ENCODE results near the gene SRGAP1.

Gene SRGAP1

DNA sequence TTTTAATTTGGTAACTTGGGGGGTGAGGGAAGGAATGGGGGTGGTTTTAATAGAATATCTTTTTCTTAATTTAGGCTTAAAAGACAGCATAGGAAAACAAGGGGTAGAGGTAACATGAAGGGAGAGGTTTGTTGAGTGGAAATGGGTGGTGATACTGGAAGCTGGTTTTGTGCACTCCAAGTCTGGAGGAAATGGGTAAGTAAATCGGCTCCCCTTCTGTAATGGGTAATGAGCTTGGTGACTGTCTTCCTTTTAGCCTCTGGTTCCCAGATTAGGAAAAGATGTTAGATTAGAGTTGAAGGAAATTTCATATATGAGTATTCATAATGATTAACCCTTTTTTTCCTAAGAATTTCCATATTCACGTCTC lies 122.1 kb downstream of the SRGAP1 start:
- no peak for DNase-seq (ENCODE audit: low read depth)

DNA sequence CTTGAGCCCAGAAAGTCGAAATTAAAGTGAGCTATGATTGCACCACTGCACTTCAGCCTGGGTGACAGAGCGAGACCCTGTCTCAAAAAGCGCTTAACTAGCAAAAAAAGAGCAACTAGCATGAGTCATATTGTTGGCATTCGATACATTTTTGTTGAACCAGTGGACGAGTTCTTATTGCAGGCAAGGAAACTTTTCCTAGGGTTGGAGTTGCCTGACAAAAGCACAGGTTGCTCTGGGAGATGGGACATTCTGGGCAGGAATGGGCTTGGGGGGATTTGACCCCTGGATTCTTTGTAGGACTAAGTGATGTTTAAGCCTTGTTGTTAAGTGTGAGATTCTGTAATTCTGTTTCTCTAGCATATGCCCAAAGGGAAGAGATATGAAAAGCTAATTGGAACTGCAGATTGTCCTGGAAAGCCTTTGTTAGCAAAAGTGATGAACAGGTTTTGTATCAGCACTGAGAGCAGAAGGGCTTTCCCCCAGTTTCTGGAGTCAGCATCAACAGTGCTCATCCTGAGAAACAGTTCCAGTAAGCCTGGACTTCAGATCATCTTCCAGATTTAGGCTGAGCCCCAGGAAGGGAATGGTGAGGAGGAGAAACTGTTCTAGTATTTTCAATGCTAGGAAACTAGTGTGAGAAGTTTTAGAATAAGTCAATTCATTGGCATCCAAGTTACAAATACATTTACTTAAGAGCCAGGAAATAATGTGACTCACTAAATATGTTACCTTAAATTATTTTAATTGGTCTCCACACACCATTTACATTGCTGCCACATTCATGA lies 123.1 kb downstream of the SRGAP1 start:
- DNase-seq (ENCODE audit: low read depth): no peak

DNA sequence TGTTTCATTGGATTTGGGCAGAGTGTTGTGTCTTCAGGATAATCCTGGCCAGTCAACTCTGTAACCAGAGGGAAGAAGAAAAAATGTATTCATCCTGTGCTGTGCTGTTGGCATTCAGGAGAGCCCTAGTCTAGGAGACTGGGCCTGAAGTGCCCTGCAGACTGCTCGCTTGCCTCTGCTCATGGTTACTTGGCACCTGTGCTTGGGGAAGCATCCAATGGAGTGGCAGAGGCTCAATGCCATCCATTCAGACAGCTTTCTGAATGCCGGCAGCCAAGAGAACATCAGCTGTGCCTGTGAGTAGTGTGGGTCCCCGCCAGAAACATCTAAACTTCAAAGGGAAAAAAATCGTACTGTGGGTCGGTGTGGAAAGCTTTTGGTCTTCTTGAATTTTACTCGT lies 124.2 kb downstream of the SRGAP1 start:
- DNase-seq (ENCODE audit: low read depth): no peak

DNA sequence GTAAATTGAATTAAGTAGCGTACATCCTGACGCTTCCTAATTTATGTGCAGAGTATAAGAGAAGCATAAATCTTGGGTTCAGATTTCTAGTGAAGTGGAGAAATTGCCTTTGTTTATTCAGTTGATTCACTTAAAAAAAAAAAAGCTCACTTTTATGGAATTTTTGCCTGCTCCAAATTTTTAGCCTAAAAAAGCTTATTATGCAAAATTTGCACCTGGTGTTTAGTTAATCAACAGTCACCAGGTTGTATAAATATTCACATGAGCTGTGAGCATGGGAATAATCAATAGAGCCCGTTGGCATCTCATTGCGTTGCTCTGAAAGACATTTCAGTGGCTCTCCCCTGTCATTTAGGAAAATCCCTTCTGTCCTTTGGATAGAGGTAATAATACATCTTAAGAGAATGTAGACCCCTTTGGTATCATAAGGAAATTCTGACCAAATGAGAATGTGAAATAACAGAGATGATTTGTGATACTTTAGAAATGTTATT lies 132.4 kb downstream of the SRGAP1 start:
- no peak for DNase-seq (ENCODE audit: low read depth)

DNA sequence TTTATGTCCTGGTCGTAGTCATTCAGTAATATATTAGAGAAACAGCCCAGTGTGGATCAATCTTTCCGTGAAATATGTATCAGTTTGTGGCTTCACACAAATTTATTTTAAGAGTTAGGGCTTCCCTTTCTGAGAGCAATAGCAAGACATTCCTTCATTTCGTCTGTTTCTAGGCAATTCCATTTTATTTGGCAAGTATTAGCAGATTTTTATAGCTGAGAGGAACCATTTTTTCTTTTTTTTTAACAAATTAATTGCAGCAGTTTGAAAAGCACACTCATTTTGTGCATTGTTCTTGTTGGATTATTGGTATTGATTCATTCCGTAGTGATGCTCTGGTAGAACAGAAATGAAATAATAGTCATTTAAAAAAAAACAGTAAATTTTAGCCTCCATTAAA lies 132.9 kb downstream of the SRGAP1 start:
- no peak for DNase-seq (ENCODE audit: low read depth)

DNA sequence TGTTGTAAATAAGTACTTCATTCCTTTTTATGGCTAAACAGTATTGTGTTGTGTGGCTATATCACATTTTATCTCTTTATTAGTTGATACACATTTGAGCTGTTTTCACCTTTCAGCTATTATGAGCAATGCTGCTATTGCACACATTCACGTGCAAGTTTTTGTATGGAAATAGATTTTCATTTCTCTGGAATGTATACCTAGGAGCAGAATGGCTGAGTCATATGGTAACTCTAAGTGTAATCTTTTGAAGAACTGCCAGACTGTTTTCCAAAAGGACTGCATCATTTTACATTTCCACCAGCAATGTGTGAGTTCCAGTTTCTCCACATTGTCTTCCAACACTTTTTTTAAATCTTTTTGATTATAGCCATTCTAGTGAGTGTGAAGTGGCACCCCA lies 134.0 kb downstream of the SRGAP1 start:
- DNase-seq (ENCODE audit: low read depth): no peak

DNA sequence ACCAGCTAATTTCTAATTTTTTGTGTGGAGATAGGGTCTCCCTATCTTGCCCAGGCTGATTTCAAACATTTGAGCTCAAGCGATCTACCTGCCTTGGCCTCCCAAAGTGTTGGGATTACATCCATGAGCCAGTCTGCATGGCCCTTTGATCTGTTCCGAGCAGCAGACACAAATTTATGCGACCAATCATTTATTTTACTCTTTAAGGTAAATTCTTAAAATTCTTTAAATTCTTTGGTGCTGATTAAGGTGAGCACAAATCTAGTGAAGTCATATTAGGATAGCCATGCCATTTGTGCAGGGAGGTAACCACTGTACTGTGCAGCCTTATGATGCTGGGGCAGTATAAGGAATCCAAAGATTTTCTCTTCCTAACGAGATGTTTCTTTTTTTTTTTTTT lies 135.7 kb downstream of the SRGAP1 start:
- no peak for DNase-seq (ENCODE audit: low read depth)

DNA sequence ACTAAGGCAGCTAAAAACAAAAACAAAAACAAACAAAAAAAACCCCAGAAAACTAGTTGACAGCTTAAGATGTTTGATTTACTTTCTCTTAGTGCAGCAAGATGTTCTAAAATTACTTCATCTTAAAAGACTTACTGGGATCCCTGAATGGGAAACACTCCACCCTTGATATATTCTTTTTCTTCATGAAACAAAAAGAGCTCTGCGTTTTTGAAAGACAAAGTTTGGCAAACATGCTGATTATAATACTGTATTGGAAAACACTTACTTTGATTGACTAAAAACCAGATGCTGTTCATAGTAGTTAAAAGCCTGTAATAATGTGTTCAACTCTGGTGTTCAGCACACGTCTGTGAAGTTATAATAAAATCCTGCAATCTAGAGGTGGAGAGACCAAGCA lies 136.8 kb downstream of the SRGAP1 start:
- no peak for DNase-seq (ENCODE audit: low read depth)

DNA sequence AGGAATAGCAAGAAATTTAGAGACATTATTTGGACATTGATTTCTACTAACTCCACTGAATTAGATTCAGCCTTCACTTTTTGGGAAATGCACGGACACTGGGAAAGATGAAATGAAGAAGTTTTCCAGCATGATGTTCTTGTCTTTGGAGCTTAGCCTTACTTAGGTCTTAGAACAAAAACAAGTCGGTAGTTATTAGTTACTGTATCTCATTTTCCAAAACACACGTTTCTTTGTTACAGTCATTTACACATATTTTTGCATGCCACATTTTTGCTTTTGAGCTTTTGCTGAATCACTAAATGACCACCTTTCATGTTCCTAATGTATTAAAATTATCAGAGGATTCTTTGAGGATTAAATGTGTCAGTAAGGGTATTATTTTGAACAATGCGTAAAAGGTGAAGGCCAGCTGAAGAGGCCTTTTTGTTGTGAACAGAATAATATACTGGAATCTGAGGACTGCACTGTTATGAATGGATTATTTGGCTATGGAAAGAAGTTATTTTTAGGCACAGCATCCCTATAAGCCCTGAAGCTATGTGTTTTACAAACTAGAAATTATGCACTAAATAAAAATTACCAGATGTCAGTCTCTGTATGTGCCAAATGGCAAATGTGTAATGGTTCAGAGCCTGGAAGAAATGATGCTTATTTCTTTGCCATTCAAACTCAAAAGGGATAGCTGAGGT lies 138.2 kb downstream of the SRGAP1 start:
- DNase-seq (ENCODE audit: low read depth): no peak

DNA sequence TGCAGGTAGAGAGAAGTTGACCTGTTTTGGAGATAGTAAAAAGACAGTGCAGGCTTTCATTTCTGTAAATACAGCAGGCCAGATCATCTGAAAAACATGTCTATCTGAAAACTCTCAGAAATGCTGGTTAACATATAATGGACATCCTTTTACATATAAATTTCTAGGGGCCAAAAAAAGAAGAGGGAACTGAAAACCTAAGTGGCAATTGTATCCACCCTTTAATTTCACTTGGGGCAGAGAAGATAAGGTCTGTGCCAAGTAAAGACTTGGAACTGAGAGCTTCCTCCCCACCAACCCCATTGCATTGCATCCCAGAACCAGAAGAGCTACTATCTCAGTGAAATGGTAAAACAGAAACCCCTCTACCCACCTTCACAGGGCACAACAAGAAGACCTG lies 141.0 kb downstream of the SRGAP1 start:
- no peak for DNase-seq (ENCODE audit: low read depth)

DNA sequence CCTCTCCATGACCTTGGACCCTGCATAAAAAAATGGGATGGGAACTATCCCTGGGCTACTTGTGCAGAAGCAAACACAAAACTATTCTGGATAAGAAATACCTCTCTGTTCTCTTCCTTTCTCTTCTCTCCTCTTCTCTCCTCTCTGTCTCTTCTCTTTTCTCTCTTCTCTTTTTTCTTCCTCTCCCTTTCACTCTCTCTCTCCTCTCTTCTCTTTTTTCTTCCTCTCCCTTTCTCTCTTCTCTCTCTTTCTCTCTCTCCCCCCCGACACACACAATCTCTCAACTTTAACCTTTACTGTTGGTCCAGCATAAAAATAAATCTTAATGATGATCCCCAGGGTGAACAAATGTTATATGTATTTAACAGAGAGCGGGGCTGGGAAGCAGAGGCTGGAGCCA lies 141.4 kb downstream of the SRGAP1 start:
- no peak for DNase-seq (ENCODE audit: low read depth)

DNA sequence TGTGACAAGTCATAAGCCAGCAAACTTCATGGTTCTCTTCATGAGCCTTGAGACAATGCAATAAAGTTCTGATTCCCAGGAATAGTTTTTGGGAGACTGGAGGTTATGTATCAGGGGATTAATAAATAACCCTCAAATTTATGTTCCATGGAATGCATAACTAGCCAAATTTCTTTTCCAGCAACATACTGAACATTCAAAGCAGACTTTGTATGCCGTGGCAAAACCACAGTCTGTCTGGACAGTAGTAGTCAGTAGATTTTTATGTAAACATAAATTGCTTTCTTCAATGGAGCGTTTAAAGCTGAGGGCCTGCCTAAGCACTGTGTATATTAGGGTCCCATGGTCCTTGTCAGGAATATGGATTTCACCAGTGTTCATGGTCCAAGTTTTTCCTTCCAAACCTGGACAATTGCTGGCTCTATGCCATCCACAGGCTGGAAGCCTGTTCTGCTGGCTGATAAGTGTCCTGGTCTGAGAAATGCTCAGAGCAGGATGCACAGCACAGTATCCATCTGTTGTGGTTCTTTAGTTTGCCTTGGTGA lies 144.9 kb downstream of the SRGAP1 start:
- DNase-seq (ENCODE audit: low read depth): no peak

DNA sequence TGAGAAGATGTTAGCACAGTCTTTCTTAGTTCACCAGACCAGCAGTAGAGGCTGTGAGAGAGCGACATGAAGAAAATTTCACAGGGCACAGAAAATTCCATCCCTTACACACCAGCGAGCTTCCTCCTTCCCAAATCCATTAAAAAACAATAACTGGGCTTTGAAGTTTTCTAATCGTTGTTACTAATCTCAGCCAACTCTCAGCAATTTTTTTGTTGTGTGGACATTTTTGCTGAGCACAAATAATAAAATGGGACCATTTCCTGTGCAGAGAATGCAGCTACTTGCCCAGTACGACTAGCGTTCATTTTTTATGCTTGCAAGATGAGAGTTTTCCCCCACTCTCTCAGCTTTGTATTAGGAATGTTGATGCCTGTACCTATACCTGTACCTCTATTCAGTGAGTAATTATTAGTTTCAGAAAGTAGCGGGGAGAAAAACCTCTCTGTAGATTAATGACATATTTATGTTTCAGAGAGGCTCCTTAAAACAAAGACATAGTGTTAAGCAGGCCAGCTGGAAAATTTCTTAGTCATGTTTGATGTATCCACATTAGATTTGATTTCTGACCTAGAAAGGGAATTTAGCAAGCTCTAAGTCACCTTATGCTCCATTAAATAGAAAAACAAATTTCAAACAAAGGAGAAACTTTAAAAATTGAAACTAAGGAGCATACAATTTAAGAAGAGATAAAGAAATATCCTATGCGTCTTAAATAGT lies 146.5 kb downstream of the SRGAP1 start:
- no peak for DNase-seq (ENCODE audit: low read depth)

DNA sequence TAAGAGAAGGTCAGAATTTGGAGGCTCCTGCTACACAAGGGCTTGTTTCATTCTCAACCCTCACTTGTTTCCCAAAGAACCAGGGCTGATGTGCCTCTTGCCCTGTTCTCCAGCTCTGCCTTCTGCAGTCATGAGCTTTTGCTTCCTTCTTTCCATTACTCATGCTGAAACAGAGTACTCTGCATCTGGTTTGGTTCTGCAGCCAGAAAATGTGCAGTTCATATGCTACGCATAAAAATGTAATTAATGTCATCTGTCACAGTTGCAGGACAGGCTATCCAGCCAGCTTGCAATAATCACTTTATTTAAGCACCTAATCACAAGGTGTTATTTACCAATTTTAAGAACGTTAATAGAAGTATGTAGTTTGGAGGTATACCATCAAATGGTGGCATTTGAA lies 150.2 kb downstream of the SRGAP1 start:
- DNase-seq (ENCODE audit: low read depth): no peak

DNA sequence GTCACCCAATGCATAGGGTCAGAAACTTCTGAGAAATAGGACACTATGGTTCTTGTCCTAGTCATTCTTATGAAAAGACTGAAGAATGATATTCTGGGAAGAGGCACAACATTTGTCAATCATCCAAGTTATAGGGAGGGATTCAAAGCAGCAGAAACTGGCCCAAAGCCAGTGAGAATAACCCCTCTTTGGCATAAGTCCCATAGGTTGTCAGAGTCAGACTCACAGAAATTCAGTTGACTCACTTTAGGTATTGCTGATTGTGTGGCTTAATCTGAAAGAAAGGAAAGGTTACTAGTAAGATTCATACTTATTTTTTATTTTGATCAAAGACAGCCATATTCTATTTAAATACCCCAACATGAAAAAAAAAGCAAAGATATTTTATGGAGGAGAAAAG lies 151.0 kb downstream of the SRGAP1 start:
- no peak for DNase-seq (ENCODE audit: low read depth)

DNA sequence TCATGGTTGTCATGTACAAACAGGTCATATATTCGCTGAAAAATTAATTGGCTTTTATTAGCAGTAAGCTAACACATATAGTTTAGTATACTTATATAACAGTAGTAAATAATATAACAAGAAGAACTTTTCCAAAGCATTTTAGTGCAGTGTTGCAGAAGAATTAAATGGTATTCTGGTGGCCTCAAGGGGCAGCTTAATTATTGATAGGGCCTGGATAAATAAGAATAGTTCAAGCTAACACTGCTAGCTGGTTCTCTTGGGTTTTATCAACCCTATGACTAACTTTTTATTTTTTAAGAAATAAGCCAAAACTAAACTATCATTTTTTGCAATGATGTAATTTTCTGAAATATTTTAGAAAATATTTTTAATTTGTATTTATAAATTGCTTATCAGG lies 152.1 kb downstream of the SRGAP1 start:
- DNase-seq (ENCODE audit: low read depth): no peak

DNA sequence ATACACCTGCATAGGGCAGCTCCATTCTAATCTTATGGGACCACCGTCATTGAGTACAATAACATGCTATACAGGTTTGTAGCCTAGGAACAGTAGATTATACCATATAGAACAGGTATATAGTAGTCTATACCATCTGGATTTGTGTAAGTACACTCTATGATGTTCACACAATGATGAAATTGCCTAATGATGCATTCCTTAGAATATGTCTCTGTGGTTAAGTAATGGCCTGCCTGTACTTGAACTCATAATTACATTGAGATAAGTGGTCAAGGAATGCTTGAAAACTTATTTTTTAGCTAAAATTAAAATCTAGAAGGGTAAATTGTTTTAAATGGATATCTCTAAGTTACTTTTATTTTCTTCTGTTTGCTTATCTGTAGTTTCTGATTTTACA lies 152.7 kb downstream of the SRGAP1 start:
- no peak for DNase-seq (ENCODE audit: low read depth)

DNA sequence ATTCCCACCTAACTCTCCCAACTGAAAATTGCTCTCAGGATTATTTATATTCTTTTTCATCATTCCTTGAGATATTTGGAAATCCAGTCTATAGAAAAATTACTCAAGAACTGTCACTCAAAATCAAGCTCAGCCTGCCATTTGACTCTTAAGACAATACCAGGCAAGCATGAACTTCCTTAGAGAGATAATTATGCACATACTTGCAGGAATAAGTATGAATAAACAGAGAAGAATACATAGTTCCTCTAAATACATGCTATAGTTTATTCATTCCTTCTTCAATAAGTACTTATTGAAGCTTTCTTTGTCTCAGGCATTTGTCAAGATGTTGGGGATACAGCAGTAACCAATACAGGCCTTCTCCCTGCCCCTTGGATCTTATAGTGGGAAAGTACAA lies 154.1 kb downstream of the SRGAP1 start:
- no peak for DNase-seq (ENCODE audit: low read depth)

DNA sequence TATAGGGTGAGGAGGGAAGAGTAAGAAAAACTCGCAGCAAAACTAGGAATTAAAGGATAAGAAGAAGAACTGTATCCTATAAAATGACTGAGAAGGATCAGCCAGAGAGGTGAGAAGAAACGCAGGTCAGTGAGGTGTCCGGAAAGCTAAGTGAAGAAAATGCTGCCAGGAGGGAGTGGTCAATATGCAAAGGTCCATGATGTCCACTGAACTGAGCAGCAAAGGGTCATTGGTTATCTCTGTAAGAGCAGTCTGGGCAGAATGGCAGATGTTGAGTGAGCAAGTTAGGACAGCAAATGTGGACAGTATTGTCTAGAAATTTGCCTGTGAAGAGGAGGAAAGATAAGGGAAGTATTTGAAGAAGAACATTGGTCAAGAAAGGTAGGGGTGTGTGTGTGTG lies 155.4 kb downstream of the SRGAP1 start:
- no peak for DNase-seq (ENCODE audit: low read depth)

DNA sequence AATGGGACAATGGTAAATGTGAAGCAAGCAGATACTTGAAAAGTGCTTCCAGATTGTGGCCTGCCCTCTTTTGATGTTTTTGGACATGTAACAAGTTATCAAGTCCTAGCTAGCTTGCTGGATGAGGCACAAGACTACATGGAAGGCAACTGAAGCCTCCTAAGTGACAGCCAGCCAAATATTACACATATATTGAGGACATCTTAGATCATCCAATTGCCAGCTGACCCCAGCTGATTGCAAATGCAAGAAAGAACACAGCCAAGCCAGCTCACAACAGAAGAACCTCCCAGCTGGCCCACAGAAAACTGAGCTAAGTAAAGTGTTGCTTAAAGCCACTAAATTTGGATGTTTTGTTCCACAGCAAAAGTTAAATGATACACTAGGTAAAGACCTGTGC lies 156.9 kb downstream of the SRGAP1 start:
- no peak for DNase-seq (ENCODE audit: low read depth)

DNA sequence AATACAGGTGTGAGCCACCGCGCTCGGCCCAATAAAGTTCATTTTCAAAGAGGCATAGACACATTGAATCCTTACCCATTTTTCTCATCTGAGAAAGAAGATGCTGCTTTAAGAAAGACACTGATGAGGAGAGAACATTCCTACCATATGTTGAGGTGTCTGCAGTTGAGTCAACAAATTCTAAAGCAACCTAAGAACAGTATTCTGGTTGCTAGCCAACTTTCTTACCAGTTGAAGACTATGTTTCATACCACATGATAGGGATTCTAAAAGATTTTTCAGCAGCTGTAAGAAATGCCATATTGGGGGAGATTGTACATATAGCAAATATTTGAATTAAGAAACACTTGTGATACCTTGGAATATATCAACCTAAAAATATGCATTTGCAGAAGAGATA lies 160.1 kb downstream of the SRGAP1 start:
- no peak for DNase-seq (ENCODE audit: low read depth)

DNA sequence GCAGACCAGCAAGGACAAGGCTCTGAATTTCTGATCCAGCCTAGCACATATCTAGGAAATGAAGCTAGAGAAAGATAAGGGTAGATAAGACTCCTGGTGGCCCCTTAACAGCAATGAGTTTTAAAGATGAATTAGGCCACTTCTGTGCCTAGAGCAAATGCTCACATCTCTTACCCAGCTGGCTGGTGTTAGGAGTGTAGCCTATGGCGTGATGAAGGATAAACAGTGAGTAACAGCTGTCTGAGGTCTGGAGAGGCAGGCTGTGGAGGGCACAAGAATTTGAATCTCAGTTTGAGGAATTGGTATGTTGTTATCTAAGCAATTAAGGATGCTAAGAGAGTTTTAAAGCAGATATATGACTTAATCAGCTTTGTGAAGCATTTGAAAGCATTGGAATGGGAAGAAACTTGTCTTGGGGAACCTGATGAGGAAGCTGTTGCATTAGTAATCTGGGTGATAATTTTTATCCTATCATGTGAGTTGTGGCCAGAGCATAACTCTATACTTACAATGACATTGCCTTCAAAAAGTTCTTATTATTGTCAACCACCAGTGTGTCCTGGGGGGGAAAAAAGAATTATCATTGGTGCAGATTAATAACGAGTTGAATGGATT lies 161.8 kb downstream of the SRGAP1 start:
- DNase-seq (ENCODE audit: low read depth): no peak

Measured in activated gamma-delta T cell treated with anti-CD3 and anti-CD28 coated beads, Interleukin-2, amount 50 U/mL, for 16 hours (primary cell).